ENCODE data around the gene ZC3H8. TPM values are rescaled to one million over a fixed set of nuclear protein-coding genes. Genes with fewer than 3 reads are reported as not detected.

The ZC3H8 gene
- total and polyA plus RNA-seq, 2 donors (not counting 3 experiments of a cell fraction or from before 2014, with no cell fraction given) = 0.95 to 7.1 TPM

- Histone ChIP-seq H2AFZ (ENCODE audit: low read depth, low read length) (no peak overlapping the region), H4K20me1 (replicated peaks; ENCODE audit: control insufficient read depth, extremely low read depth, insufficient read depth, low read length) (no peaks in the 10 kb centered on the region), H3K4me3 (replicated peaks in 1 of 3; ENCODE audit: insufficient read depth in 1 of 3, low read depth in 1 of 3, low read length in 3 of 3) (no peak overlapping the region), H3K4me2 (ENCODE audit: insufficient read depth, low read length) (no peak overlapping the region), H3K27ac (ENCODE audit: insufficient read depth, low read depth, low read length) (no peak overlapping the region), H3K9me3 (replicated peaks; ENCODE audit: control insufficient read depth, insufficient read depth, low read length) (no peaks in the 10 kb centered on the region), H3K36me3 (ENCODE audit: control insufficient read depth in 2 of 2, extremely low read depth in 1 of 2, insufficient read depth in 2 of 2, low read length in 2 of 2) (no peaks in the 10 kb centered on the region), H3K9me1 (replicated peaks; ENCODE audit: control insufficient read depth, extremely low read depth, insufficient read depth, low read length) (no peaks in the 10 kb centered on the region), H3K4me1 (ENCODE audit: control insufficient read depth, extremely low read depth, insufficient read depth, low read length) (no peaks in the 10 kb centered on the region), H3K27me3 (ENCODE audit: control insufficient read depth in 2 of 2, insufficient read depth in 2 of 2, low read length in 2 of 2) (no peaks in the 10 kb centered on the region), H3K79me2 (ENCODE audit: control insufficient read depth, insufficient read depth, low read length) (no peaks in the 10 kb centered on the region), H3K9ac (replicated peaks; ENCODE audit: extremely low read depth, insufficient read depth, low read length) (no peak overlapping the region)
- intact Hi-C loops (cut with micrococcal nuclease) = no loop called here
- BruUV-seq (replicated peaks) = no TSS peak
- CTCF ChIA-PET = no interaction called here
- TF ChIP-seq MYC (IDR thresholded peaks at IDR 0.05; ENCODE audit: low read depth, low read length) (no peak), MAX (IDR thresholded peaks at IDR 0.05; ENCODE audit: insufficient read depth, insufficient read length) (no peak)
- FAIRE-seq (no peak), DNase-seq (ENCODE audit: low read depth, low spot score) (no peak)
- dilution Hi-C loops (cut with MboI; ENCODE audit: extremely low pct_ligation_motif_present, low sequenced_read_pairs) = no loop called here
- POLR2A ChIA-PET = no interaction called here
These were observed 8.0 kb upstream of the ZC3H8 start for GRCh38 chr2:112262876-112263275.

- dilution Hi-C loops (cut with MboI; ENCODE audit: extremely low pct_ligation_motif_present, low sequenced_read_pairs) (no loop called here), intact Hi-C loops (cut with micrococcal nuclease) (no loop called here)
- H3K4me3 ChIP-seq (replicated peaks in 1 of 3; ENCODE audit: insufficient read depth in 1 of 3, low read depth in 1 of 3, low read length in 3 of 3) = no peak overlapping the region
- no peak overlapping the region for H3K27ac ChIP-seq (ENCODE audit: insufficient read depth, low read depth, low read length)
- H3K9me3 ChIP-seq (replicated peaks; ENCODE audit: control insufficient read depth, insufficient read depth, low read length) = no peaks in the 10 kb centered on the region
- peak overlapping the region; percentile 21 for H2AFZ ChIP-seq (ENCODE audit: low read depth, low read length)
- H4K20me1 ChIP-seq (replicated peaks; ENCODE audit: control insufficient read depth, extremely low read depth, insufficient read depth, low read length) = no peaks in the 10 kb centered on the region
- H3K36me3 ChIP-seq (ENCODE audit: control insufficient read depth in 2 of 2, extremely low read depth in 1 of 2, insufficient read depth in 2 of 2, low read length in 2 of 2) = no peaks in the 10 kb centered on the region
- no peaks in the 10 kb centered on the region for H3K9me1 ChIP-seq (replicated peaks; ENCODE audit: control insufficient read depth, extremely low read depth, insufficient read depth, low read length)
- H3K4me1 ChIP-seq (ENCODE audit: control insufficient read depth, extremely low read depth, insufficient read depth, low read length) = peaks cover 7% of the 10 kb centered on the region
- no peaks in the 10 kb centered on the region for H3K79me2 ChIP-seq (ENCODE audit: control insufficient read depth, insufficient read depth, low read length)
- BruUV-seq (replicated peaks) = no TSS peak
- ChIA-PET POLR2A (no interaction called here), CTCF (interaction anchor here (1.2 to 2.9 kb wide), 7 partner anchors 18 to 241 kb away, joined by 3 to 26 read pairs (median 8); partner anchors contain the start of gene RGPD8)
- TF ChIP-seq FOS (IDR thresholded peaks at IDR 0.05; ENCODE audit: borderline replicate concordance, insufficient read depth, low read length) = no peak
- H3K27me3 ChIP-seq (ENCODE audit: control insufficient read depth in 2 of 2, insufficient read depth in 2 of 2, low read length in 2 of 2) = no peaks in the 10 kb centered on the region
- H3K4me2 ChIP-seq (ENCODE audit: insufficient read depth, low read length) = no peak overlapping the region
- DNase-seq (ENCODE audit: low read depth, low spot score) (no peak), FAIRE-seq (no peak)
- no peak overlapping the region for H3K9ac ChIP-seq (replicated peaks; ENCODE audit: extremely low read depth, insufficient read depth, low read length)
These were observed 5.4 kb upstream of the ZC3H8 start for GRCh38 chr2:112260295-112260625.
